HG03039 (cell line): ENCODE measurements around the gene LYST.
A peak's percentile ranks its signal among the peaks of the same experiment; 100 is the strongest.
"Not testable (repeated sequence)": the region's sequence is repeated elsewhere in the genome, so short reads cannot be mapped to it uniquely, and the experiment has no call there.

Experiments used
- ATAC-seq: cut with Tn5 transposase; IDR thresholded peaks from one replicate; pipeline ENCODE4 v1.9.1; 2021; ENCODE audit warnings: mild to moderate bottlenecking, moderate library complexity; ENCODE audit not compliant: unreplicated experiment

The LYST gene

GRCh38 chr1:235642011-235642942 lies 224.4 kb downstream of the LYST start:
- peak; percentile 62 for ATAC-seq

GRCh38 chr1:235640580-235640979 lies 226.1 kb downstream of the LYST start:
- ATAC-seq, result no peak

- ATAC-seq, result no peak
Measured at GRCh38 chr1:235639226-235640205, 227.2 kb downstream of the LYST start.

GRCh38 chr1:235638612-235639011 lies 228.1 kb downstream of the LYST start:
- not testable (repeated sequence) for ATAC-seq

- ATAC-seq, result no peak
Measured at GRCh38 chr1:235637756-235638534, 228.8 kb downstream of the LYST start.

- no peak for ATAC-seq
Measured at GRCh38 chr1:235635938-235636662, 230.6 kb downstream of the LYST start.

GRCh38 chr1:235632506-235633401 lies 234.0 kb downstream of the LYST start:
- ATAC-seq, result peak; percentile 56

- ATAC-seq, result no peak
Measured at GRCh38 chr1:235631816-235632215, 234.9 kb downstream of the LYST start.

GRCh38 chr1:235628316-235629005 lies 238.2 kb downstream of the LYST start:
- no peak for ATAC-seq

- no peak for ATAC-seq
Measured at GRCh38 chr1:235625831-235626230, 240.9 kb downstream of the LYST start.

- ATAC-seq, result no peak
Measured at GRCh38 chr1:235625340-235625739, 241.4 kb downstream of the LYST start.

- no peak for ATAC-seq
Measured at GRCh38 chr1:235624721-235625333, 241.9 kb downstream of the LYST start.

- ATAC-seq, result no peak
Measured at GRCh38 chr1:235622936-235623779, 243.5 kb downstream of the LYST start.

GRCh38 chr1:235619149-235619548 lies 247.6 kb downstream of the LYST start:
- not testable (repeated sequence) for ATAC-seq

- ATAC-seq, result no peak
Measured at GRCh38 chr1:235617808-235618207, 248.9 kb downstream of the LYST start.

GRCh38 chr1:235617140-235617539 lies 249.6 kb downstream of the LYST start:
- ATAC-seq, result no peak

- no peak for ATAC-seq
Measured at GRCh38 chr1:235614442-235614954, 252.2 kb downstream of the LYST start.
